GM12878 (cell line): ENCODE results near the gene TSPAN16. TPM values are rescaled to one million over a fixed set of nuclear protein-coding genes. Genes with fewer than 3 reads are reported as not detected.

ENCODE experiments used
- BCL11A ChIP-seq: IDR thresholded peaks from 2 replicates; pipeline ENCODE4 v1.6.1; 2011; ENCODE audit warnings: low read depth, low read length
- BHLHE40 ChIP-seq, 2 experiments: fragments of 450-650 bp in 1 of 2; IDR thresholded peaks; 2 replicates each; pipeline ENCODE4 v1.6.1; 2011 to 2017; ENCODE audit warnings: low read depth in 2 of 2, borderline replicate concordance in 1 of 2, improper control_type of control experiment in 1 of 2, low read length in 1 of 2, mild to moderate bottlenecking in 1 of 2
- CBFB ChIP-seq: IDR thresholded peaks from 2 replicates; pipeline ENCODE4 v1.6.1; 2016; ENCODE audit warnings: antibody characterized with exemption, low read depth
- CEBPZ ChIP-seq: fragments of 150-350 bp; IDR thresholded peaks from 2 replicates; pipeline ENCODE4 v1.6.1; 2016; ENCODE audit warnings: low read depth, low read length
- DPF2 ChIP-seq: fragments of 450-650 bp; IDR thresholded peaks from 2 replicates; pipeline ENCODE4 v1.6.1; 2017; ENCODE audit warnings: mild to moderate bottlenecking
- GATAD2B ChIP-seq: fragments of 450-650 bp; conservative IDR thresholded peaks from 2 replicates; pipeline ENCODE4 v1.6.1; 2017; ENCODE audit warnings: low read depth, mild to moderate bottlenecking, moderate library complexity
- HCFC1 ChIP-seq: fragments of 150-350 bp; IDR thresholded peaks from 2 replicates; pipeline ENCODE4 v1.6.1; 2014; ENCODE audit warnings: low read length
- IKZF1 ChIP-seq: fragments of 450-650 bp; conservative IDR thresholded peaks from 2 replicates; pipeline ENCODE4 v1.6.1; 2017; ENCODE audit warnings: antibody characterized with exemption, mild to moderate bottlenecking
- IRF4 ChIP-seq: IDR thresholded peaks from 2 replicates; pipeline ENCODE4 v1.6.1; 2011; ENCODE audit warnings: low read depth, low read length
- JUNB ChIP-seq: IDR thresholded peaks from 2 replicates; pipeline ENCODE4 v1.6.1; 2016; ENCODE audit warnings: antibody characterized with exemption, mild to moderate bottlenecking
- KAT2A ChIP-seq: conservative IDR thresholded peaks from 2 replicates; pipeline ENCODE4 v1.6.1; 2011; ENCODE audit warnings: low read depth, low read length; ENCODE audit not compliant: control insufficient read depth
- PAX5 ChIP-seq: IDR thresholded peaks from 2 replicates; pipeline ENCODE4 v1.6.1; 2011; ENCODE audit warnings: low read depth, low read length, borderline replicate concordance
- POLR2A ChIP-seq: IDR thresholded peaks from 2 replicates; pipeline ENCODE4 v1.6.1; 2011; ENCODE audit warnings: low read depth, mild to moderate bottlenecking, low read length
- RELA ChIP-seq: fragments of 450-650 bp; IDR thresholded peaks from 2 replicates; pipeline ENCODE4 v1.8.0; 2014; ENCODE audit warnings: borderline replicate concordance; ENCODE audit not compliant: partially characterized antibody
- TAF1 ChIP-seq: IDR thresholded peaks from 2 replicates; pipeline ENCODE4 v1.6.1; 2011; ENCODE audit warnings: mild to moderate bottlenecking, low read depth, low read length, borderline replicate concordance
- TCF7 ChIP-seq: IDR thresholded peaks from 2 replicates; pipeline ENCODE4 v1.6.1; 2014; ENCODE audit warnings: antibody characterized with exemption, borderline replicate concordance
- YBX1 ChIP-seq: fragments of 450-650 bp; IDR thresholded peaks from 2 replicates; pipeline ENCODE4 v1.6.1; 2016; ENCODE audit warnings: antibody characterized with exemption
- ZNF24 ChIP-seq: fragments of 450-650 bp; IDR thresholded peaks from 2 replicates; pipeline ENCODE4 v1.6.1; 2017; ENCODE audit warnings: antibody characterized with exemption, mild to moderate bottlenecking
- polyA plus RNA-seq, 11 experiments: library from polyadenylated mRNA; depleted of rRNA in 4 of 11; unstranded in 6 of 11; stranded (reverse) in 5 of 11; fragments of >200 nt; fragmentation: Nextera tagmentation in 4 of 11; fragmentation: Illumina TruSeq in 1 of 11; extraction: Ambion mirVana in 4 of 11; extraction: Trizol in 1 of 11; gene quantifications; 1 replicate in 1 of 11; 2 replicates in 10 of 11; pipeline versions ENCODE4 v1.2.1 to v1.2.3, GENCODE V29; 2011 to 2016; ENCODE audit warnings: inconsistent platforms in 2 of 11, missing spikeins in 2 of 11, low read depth in 1 of 11
- total RNA-seq, 4 experiments: library from RNA; depleted of rRNA in 3 of 4; stranded (reverse); fragments of >200 nt in 3 of 4; fragmentation: Illumina TruSeq in 1 of 4; extraction: Trizol in 1 of 4; gene quantifications; 2 replicates each; pipeline versions ENCODE4 v1.2.1 to v1.2.3, GENCODE V29; 2013 to 2021
- TF ChIP-seq, protein P1 (sequence below): fragments of 450-650 bp; IDR thresholded peaks from 2 replicates; pipeline ENCODE4 v1.6.1; 2014; ENCODE audit warnings: mild to moderate bottlenecking
- TF ChIP-seq, protein P2 (sequence below): fragments of 450-650 bp; IDR thresholded peaks from 2 replicates; pipeline ENCODE4 v1.6.1; 2017; ENCODE audit warnings: mild to moderate bottlenecking, moderate library complexity
- TF ChIP-seq, protein P3 (sequence below): IDR thresholded peaks from 2 replicates; pipeline ENCODE4 v1.6.1; 2012; ENCODE audit warnings: low read length, inconsistent platforms

Gene TSPAN16
- total and polyA plus RNA-seq, 10 of the 15 experiments (the other 5 are each of a cell fraction or from before 2014, with no cell fraction given) = not detected

- no peak for TF ChIP-seq YBX1
- no peak; the same call in 1 of the 2 replicates for TF ChIP-seq TCF7
- TF ChIP-seq BCL11A = peak; percentile 16; the same call in 1 of the 2 replicates
- no peak for TF ChIP-seq GATAD2B
- TF ChIP-seq PAX5 = peak; percentile 13; the same call in 1 of the 2 replicates
- peak; percentile 45; the same call in 1 of the 2 replicates for TF ChIP-seq JUNB
- no peak for TF ChIP-seq HCFC1
- TF ChIP-seq RELA = no peak
- no peak for TF ChIP-seq BHLHE40 (IDR thresholded peaks at IDR 0.05; ENCODE audit: borderline replicate concordance in 1 of 2, low read depth in 2 of 2, low read length in 1 of 2)
- peak; percentile 76 for TF ChIP-seq CBFB
- TF ChIP-seq IRF4 = no peak
- TF ChIP-seq, protein P1, sequence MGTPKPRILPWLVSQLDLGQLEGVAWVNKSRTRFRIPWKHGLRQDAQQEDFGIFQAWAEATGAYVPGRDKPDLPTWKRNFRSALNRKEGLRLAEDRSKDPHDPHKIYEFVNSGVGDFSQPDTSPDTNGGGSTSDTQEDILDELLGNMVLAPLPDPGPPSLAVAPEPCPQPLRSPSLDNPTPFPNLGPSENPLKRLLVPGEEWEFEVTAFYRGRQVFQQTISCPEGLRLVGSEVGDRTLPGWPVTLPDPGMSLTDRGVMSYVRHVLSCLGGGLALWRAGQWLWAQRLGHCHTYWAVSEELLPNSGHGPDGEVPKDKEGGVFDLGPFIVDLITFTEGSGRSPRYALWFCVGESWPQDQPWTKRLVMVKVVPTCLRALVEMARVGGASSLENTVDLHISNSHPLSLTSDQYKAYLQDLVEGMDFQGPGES = no peak
- TF ChIP-seq CEBPZ = no peak
- TF ChIP-seq, protein P2, sequence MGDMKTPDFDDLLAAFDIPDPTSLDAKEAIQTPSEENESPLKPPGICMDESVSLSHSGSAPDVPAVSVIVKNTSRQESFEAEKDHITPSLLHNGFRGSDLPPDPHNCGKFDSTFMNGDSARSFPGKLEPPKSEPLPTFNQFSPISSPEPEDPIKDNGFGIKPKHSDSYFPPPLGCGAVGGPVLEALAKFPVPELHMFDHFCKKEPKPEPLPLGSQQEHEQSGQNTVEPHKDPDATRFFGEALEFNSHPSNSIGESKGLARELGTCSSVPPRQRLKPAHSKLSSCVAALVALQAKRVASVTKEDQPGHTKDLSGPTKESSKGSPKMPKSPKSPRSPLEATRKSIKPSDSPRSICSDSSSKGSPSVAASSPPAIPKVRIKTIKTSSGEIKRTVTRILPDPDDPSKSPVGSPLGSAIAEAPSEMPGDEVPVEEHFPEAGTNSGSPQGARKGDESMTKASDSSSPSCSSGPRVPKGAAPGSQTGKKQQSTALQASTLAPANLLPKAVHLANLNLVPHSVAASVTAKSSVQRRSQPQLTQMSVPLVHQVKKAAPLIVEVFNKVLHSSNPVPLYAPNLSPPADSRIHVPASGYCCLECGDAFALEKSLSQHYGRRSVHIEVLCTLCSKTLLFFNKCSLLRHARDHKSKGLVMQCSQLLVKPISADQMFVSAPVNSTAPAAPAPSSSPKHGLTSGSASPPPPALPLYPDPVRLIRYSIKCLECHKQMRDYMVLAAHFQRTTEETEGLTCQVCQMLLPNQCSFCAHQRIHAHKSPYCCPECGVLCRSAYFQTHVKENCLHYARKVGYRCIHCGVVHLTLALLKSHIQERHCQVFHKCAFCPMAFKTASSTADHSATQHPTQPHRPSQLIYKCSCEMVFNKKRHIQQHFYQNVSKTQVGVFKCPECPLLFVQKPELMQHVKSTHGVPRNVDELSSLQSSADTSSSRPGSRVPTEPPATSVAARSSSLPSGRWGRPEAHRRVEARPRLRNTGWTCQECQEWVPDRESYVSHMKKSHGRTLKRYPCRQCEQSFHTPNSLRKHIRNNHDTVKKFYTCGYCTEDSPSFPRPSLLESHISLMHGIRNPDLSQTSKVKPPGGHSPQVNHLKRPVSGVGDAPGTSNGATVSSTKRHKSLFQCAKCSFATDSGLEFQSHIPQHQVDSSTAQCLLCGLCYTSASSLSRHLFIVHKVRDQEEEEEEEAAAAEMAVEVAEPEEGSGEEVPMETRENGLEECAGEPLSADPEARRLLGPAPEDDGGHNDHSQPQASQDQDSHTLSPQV = no peak
- TF ChIP-seq ZNF24 = no peak
- peak; percentile 36 for TF ChIP-seq IKZF1
- TF ChIP-seq, protein P3, sequence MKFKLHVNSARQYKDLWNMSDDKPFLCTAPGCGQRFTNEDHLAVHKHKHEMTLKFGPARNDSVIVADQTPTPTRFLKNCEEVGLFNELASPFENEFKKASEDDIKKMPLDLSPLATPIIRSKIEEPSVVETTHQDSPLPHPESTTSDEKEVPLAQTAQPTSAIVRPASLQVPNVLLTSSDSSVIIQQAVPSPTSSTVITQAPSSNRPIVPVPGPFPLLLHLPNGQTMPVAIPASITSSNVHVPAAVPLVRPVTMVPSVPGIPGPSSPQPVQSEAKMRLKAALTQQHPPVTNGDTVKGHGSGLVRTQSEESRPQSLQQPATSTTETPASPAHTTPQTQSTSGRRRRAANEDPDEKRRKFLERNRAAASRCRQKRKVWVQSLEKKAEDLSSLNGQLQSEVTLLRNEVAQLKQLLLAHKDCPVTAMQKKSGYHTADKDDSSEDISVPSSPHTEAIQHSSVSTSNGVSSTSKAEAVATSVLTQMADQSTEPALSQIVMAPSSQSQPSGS = no peak
- TF ChIP-seq POLR2A = peak; percentile 56; the same call in 1 of the 2 replicates
- no peak for TF ChIP-seq KAT2A
- 0 out of 2 replicates have a peak, but pooled peaks have one; percentile 13 for TF ChIP-seq DPF2
- no peak for TF ChIP-seq TAF1
Measured at GRCh38 chr19:11324079-11324661, 28.2 kb downstream of the TSPAN16 start (continued).
